Neural progenitor cell (in vitro differentiated cells): ENCODE data around the gene PRKCB. TPM values are rescaled to one million over a fixed set of nuclear protein-coding genes. Genes with fewer than 3 reads are reported as not detected.
A peak's percentile ranks its signal among the peaks of the same experiment; 100 is the strongest.

ENCODE experiments used
- DNase-seq: peaks from one replicate; pipeline ENCODE4 v3.0.0-alpha.2; 2016; ENCODE audit warnings: low spot score
- H2AFZ ChIP-seq: fragments of 200-600 bp; sonication (generic); replicated peaks from 2 replicates; pipeline ENCODE4 v1.6.1; 2016; ENCODE audit warnings: antibody characterized with exemption
- H3F3A ChIP-seq: fragments of 200-600 bp; sonication (generic); 2 replicates; pipeline ENCODE4 v1.6.1; 2016; ENCODE audit warnings: antibody characterized with exemption, low read depth
- H3K27ac ChIP-seq: fragments of 200-600 bp; sonication (generic); 2 replicates; pipeline ENCODE4 v1.5.1; 2016; ENCODE audit warnings: mild to moderate bottlenecking
- H3K27me3 ChIP-seq: fragments of 200-600 bp; sonication (generic); 2 replicates; pipeline ENCODE4 v1.6.1; 2016; ENCODE audit warnings: mild to moderate bottlenecking, moderate library complexity
- H3K36me3 ChIP-seq: fragments of 200-600 bp; sonication (generic); 2 replicates; pipeline ENCODE4 v1.5.1; 2016
- H3K4me1 ChIP-seq: fragments of 200-600 bp; sonication (generic); 2 replicates; pipeline ENCODE4 v1.6.1; 2016; ENCODE audit warnings: mixed run types
- H3K4me2 ChIP-seq: fragments of 200-600 bp; sonication (generic); 2 replicates; pipeline ENCODE4 v1.6.1; 2016
- H3K4me3 ChIP-seq: fragments of 200-600 bp; sonication (generic); 2 replicates; pipeline ENCODE4 v1.5.1; 2016
- H3K79me2 ChIP-seq: fragments of 200-600 bp; sonication (generic); 2 replicates; pipeline ENCODE4 v1.6.1; 2016; ENCODE audit warnings: low read depth
- H3K9ac ChIP-seq: fragments of 200-600 bp; sonication (generic); 2 replicates; pipeline ENCODE4 v1.6.1; 2016
- H3K9me3 ChIP-seq: fragments of 200-600 bp; sonication (generic); 2 replicates; pipeline ENCODE4 v1.5.1; 2016; ENCODE audit warnings: low read depth
- H4K20me1 ChIP-seq: fragments of 200-600 bp; sonication (generic); 2 replicates; pipeline ENCODE4 v1.6.1; 2016; ENCODE audit warnings: low read depth
- H3K27ac Mint-ChIP-seq: 3 replicates; pipeline ENCODE4 v1.8.0; 2021; ENCODE audit warnings: mixed read lengths
- H3K27me3 Mint-ChIP-seq: 2 replicates; pipeline ENCODE4 v1.8.0; 2022; ENCODE audit warnings: low read depth, mild to moderate bottlenecking, inconsistent platforms, moderate library complexity, mixed read lengths; ENCODE audit not compliant: insufficient read depth
- H3K36me3 Mint-ChIP-seq: 3 replicates; pipeline ENCODE4 v1.8.0; 2021; ENCODE audit warnings: mixed read lengths
- H3K4me1 Mint-ChIP-seq: 3 replicates; pipeline ENCODE4 v1.8.0; 2021; ENCODE audit warnings: mixed read lengths
- H3K4me3 Mint-ChIP-seq: 3 replicates; pipeline ENCODE4 v1.8.0; 2021; ENCODE audit warnings: mild to moderate bottlenecking, moderate library complexity, mixed read lengths
- H3K9me3 Mint-ChIP-seq: 3 replicates; pipeline ENCODE4 v1.8.0; 2020; ENCODE audit warnings: mixed read lengths
- EZH2 ChIP-seq: fragments of 200-600 bp; sonication (generic); IDR thresholded peaks from 2 replicates; pipeline ENCODE4 v1.6.1; 2017; ENCODE audit warnings: antibody characterized with exemption, mild to moderate bottlenecking, moderate library complexity
- EZH2phosphoT487 ChIP-seq: fragments of 200-600 bp; sonication (generic); IDR thresholded peaks from 2 replicates; pipeline ENCODE4 v1.6.1; 2017; ENCODE audit warnings: antibody characterized with exemption
- total RNA-seq: library from RNA; depleted of rRNA; stranded (reverse); fragments of >200 nt; gene quantifications from 2 replicates; pipeline ENCODE4 v1.2.3, GENCODE V29; 2015; ENCODE audit warnings: low replicate concordance
- TF ChIP-seq, protein P1 (sequence below): fragments of 200-600 bp; sonication (generic); IDR thresholded peaks from 2 replicates; pipeline ENCODE4 v1.5.1; 2017; ENCODE audit warnings: antibody characterized with exemption, mild to moderate bottlenecking

Gene PRKCB
- total RNA-seq, 1 donor from 2014 or later = 9.5 TPM

DNA sequence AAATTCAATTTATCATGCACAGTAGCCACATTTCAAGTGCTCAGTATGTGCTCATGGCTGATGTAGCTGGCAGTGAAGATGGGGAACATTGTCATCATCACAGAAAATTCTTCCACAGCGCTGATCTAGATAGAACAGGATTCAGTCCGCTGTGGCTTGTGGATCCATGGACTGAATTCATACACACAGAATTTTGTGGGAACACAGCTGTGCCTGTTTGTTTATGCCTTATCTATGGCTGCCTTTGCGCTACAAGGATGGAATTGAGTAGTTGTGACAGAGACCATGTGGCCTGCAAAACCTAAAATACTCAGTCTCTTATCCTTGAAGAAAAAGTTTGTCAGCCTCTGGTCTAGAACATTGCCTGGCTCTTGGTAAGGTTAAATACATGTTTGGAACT lies 128.4 kb downstream of the PRKCB start:
- no peaks in the 10 kb centered on the region for H3F3A ChIP-seq
- no peak overlapping the region for H3K4me3 Mint-ChIP-seq
- no peak for DNase-seq
- H3K27ac ChIP-seq = no peak overlapping the region
- TF ChIP-seq, protein P1, sequence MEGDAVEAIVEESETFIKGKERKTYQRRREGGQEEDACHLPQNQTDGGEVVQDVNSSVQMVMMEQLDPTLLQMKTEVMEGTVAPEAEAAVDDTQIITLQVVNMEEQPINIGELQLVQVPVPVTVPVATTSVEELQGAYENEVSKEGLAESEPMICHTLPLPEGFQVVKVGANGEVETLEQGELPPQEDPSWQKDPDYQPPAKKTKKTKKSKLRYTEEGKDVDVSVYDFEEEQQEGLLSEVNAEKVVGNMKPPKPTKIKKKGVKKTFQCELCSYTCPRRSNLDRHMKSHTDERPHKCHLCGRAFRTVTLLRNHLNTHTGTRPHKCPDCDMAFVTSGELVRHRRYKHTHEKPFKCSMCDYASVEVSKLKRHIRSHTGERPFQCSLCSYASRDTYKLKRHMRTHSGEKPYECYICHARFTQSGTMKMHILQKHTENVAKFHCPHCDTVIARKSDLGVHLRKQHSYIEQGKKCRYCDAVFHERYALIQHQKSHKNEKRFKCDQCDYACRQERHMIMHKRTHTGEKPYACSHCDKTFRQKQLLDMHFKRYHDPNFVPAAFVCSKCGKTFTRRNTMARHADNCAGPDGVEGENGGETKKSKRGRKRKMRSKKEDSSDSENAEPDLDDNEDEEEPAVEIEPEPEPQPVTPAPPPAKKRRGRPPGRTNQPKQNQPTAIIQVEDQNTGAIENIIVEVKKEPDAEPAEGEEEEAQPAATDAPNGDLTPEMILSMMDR = no peak
- TF ChIP-seq EZH2 = no peak
- no peak for TF ChIP-seq EZH2phosphoT487
- no peaks in the 10 kb centered on the region for H3K9me3 Mint-ChIP-seq
- H4K20me1 ChIP-seq = no peaks in the 10 kb centered on the region
- no peaks in the 10 kb centered on the region for H3K36me3 Mint-ChIP-seq
- H3K36me3 ChIP-seq = no peaks in the 10 kb centered on the region
- no peak overlapping the region for H2AFZ ChIP-seq
- peaks cover 14% of the 10 kb centered on the region for H3K4me1 Mint-ChIP-seq
- H3K9ac ChIP-seq = no peak overlapping the region
- H3K27me3 ChIP-seq = no peaks in the 10 kb centered on the region
- peaks cover 9% of the 10 kb centered on the region for H3K4me1 ChIP-seq
- H3K79me2 ChIP-seq = no peaks in the 10 kb centered on the region
- H3K4me3 ChIP-seq = no peak overlapping the region
- H3K9me3 ChIP-seq = no peaks in the 10 kb centered on the region
- peaks cover 7% of the 10 kb centered on the region for H3K27me3 Mint-ChIP-seq
- no peak overlapping the region for H3K4me2 ChIP-seq
- H3K27ac Mint-ChIP-seq = no peak overlapping the region

- H3K9ac ChIP-seq = no peak overlapping the region
- H3K9me3 ChIP-seq = no peaks in the 10 kb centered on the region
- Mint-ChIP-seq H3K36me3 (no peaks in the 10 kb centered on the region), H3K4me3 (no peak overlapping the region), H3K27me3 (peaks cover 7% of the 10 kb centered on the region), H3K9me3 (no peaks in the 10 kb centered on the region), H3K4me1 (peaks cover 14% of the 10 kb centered on the region), H3K27ac (no peak overlapping the region)
- H3K4me3 ChIP-seq = no peak overlapping the region
- no peaks in the 10 kb centered on the region for H4K20me1 ChIP-seq
- H3K27me3 ChIP-seq = no peaks in the 10 kb centered on the region
- no peak overlapping the region for H3K27ac ChIP-seq
- H3K36me3 ChIP-seq = no peaks in the 10 kb centered on the region
- H2AFZ ChIP-seq = no peak overlapping the region
- no peak for DNase-seq
- H3K79me2 ChIP-seq = no peaks in the 10 kb centered on the region
- no peak for TF ChIP-seq EZH2
- TF ChIP-seq, protein P1 = no peak
- TF ChIP-seq EZH2phosphoT487 = no peak
- no peak overlapping the region for H3K4me2 ChIP-seq
- no peaks in the 10 kb centered on the region for H3F3A ChIP-seq
- H3K4me1 ChIP-seq = peaks cover 9% of the 10 kb centered on the region
Observed at GRCh38 chr16:23965137-23965733, 129.5 kb downstream of the PRKCB start.

DNA sequence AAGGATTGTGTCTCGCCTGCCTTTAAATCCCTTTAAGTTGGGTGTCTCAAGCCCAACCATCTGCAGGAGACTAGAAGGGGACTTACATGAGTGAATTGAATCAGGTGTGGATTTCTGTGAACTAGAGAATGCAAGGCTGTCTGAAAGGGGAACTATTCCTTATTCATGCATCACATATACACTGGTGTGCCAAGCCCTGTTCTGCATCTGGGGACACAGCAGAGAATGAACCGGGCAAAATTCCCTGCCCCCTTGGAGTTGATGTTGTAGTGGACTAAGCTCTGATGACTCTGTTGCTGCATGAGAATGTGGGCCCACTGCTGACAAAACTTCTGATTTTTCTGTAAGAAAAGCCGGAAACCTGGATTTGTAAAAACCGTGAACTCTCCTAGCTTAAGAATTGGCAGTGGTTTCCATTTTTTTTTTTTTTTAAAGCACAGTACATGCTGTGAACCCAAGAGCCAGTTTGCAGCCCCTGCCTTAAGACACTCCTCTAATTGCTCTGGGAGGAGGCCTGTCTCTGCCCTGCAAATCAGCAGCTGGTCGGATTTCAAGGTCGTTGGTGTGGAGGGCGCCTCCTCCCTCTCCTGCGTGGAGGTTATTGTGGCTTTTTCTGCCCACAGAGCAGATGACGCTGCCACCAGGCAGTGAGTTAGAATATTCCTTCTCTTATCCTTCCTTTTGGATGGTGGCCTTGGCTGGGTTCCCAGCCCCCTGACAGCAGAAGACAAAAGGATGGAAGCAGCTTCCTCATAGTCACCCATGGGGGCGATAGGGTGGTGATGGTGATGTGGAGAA lies 131.0 kb downstream of the PRKCB start:
- no peak for TF ChIP-seq EZH2
- TF ChIP-seq EZH2phosphoT487 = no peak
- TF ChIP-seq, protein P1 = no peak
- H3K4me1 ChIP-seq = peaks cover 9% of the 10 kb centered on the region
- no peak overlapping the region for H3K27ac ChIP-seq
- H2AFZ ChIP-seq = no peak overlapping the region
- H3K79me2 ChIP-seq = no peaks in the 10 kb centered on the region
- DNase-seq = no peak
- H3F3A ChIP-seq = no peaks in the 10 kb centered on the region
- H3K36me3 Mint-ChIP-seq = no peaks in the 10 kb centered on the region
- H3K4me3 Mint-ChIP-seq = no peak overlapping the region
- H3K27me3 Mint-ChIP-seq = peaks cover 10% of the 10 kb centered on the region
- H3K9ac ChIP-seq = no peak overlapping the region
- no peaks in the 10 kb centered on the region for H4K20me1 ChIP-seq
- H3K4me1 Mint-ChIP-seq = peaks cover 14% of the 10 kb centered on the region
- peak overlapping the region; percentile 10 for H3K27ac Mint-ChIP-seq
- H3K9me3 ChIP-seq = no peaks in the 10 kb centered on the region
- H3K27me3 ChIP-seq = no peaks in the 10 kb centered on the region
- H3K9me3 Mint-ChIP-seq = no peaks in the 10 kb centered on the region
- H3K4me2 ChIP-seq = no peak overlapping the region
- no peak overlapping the region for H3K4me3 ChIP-seq
- H3K36me3 ChIP-seq = no peaks in the 10 kb centered on the region
